ENCODE measurements around the gene SLC26A6.

The SLC26A6 gene, protein sequence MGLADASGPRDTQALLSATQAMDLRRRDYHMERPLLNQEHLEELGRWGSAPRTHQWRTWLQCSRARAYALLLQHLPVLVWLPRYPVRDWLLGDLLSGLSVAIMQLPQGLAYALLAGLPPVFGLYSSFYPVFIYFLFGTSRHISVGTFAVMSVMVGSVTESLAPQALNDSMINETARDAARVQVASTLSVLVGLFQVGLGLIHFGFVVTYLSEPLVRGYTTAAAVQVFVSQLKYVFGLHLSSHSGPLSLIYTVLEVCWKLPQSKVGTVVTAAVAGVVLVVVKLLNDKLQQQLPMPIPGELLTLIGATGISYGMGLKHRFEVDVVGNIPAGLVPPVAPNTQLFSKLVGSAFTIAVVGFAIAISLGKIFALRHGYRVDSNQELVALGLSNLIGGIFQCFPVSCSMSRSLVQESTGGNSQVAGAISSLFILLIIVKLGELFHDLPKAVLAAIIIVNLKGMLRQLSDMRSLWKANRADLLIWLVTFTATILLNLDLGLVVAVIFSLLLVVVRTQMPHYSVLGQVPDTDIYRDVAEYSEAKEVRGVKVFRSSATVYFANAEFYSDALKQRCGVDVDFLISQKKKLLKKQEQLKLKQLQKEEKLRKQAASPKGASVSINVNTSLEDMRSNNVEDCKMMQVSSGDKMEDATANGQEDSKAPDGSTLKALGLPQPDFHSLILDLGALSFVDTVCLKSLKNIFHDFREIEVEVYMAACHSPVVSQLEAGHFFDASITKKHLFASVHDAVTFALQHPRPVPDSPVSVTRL

DNA sequence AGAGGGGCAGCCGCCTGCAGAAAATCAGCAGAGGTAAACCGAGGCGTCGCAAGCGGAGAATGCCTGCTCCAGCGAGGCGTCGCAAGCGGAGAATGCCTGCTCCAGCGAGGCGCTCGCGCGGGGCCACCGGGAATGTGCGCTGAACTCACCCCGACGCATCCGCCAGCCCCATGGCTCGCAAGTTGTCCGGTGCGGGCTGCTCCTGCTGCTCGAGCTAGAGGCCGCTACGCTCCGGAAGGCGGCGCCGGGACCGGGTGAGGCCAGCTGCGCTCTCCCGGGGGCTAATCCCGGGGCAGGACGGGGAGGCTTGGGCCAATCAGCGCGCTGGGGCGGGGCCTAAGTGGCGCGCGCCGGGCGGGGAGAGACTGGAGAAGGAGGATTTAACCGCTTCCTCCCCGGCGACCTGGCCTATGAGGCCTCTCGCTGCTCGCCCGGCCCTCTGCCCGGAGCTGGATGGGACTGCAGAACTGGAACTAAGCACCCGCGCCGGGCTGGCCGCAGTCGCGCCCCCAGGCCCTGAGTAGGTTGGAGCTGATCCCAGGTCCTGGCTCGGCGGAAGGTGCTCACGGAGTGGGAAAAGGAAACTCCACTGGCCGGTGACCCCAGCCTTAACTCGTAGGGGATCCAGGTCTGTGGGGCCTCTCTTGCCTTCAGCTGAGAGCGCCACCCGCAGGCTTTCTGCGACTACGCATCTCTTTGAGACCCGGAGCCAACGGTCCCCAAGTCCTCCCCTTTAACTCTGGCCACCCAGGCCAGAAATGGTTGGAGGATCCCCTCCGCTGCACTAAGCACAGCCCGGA, at the start of gene SLC26A6:
SLC26A6 (minus strand) TSS at position 240 of the 800 bp plus-strand sequence; CDS start at position 172, 68 bp downstream.
- peak; percentile 77 for FAIRE-seq

DNA sequence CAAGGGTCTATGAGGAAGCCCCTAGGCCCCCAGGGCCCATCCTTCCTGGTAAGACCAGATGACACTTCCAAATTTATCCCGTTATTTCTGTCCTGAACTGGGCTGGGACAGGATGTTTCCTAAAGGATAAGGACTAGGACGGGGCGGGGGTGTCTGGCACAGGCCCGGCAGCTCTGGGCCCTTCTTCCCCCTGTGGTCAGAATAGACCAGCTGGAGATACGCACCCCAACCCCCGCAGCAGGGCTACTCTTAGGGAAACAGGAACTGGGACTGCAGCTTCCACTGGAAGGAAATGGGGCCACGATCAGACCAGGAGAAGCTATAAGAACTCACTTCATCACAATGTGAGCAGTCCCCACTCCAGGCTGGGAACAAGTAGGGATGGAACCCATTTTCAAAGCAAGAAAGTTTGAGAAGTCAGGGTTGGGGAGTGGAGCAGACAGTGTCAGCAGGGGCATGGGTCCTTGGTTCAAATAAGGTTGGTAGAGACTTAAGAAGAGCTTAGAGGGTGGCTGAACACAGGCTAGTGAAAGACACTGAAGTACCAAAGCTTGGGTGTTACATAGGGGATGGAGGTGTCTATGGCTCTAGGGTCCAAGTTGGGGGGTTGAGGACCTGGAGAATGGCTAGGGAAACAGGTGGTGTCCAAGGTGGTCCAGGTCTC, 49.4 kb upstream of the SLC26A6 start:
- DNase-seq (ENCODE audit: low spot score) = no peak
- FAIRE-seq = no peak

More for the DNA sequence above, at the start of gene SLC26A6:
- DNase-seq (ENCODE audit: low spot score) = peak; percentile 87

DNA sequence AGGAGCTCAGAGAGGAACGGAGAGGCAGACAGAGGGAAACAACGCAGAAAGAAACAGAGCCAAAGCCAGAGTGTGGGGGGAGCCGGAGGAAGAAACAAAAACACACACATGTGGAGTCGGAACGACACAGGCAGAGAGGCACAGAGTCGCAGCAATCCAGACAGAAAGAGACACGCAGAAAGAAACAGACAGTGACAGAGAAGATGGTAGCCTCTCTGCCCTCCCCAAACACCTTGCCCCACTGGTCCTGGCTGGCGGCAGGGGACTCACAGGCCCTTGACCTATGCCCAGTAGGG, 48.7 kb upstream of the SLC26A6 start:
- DNase-seq (ENCODE audit: low spot score) (no peak), FAIRE-seq (no peak)

DNA sequence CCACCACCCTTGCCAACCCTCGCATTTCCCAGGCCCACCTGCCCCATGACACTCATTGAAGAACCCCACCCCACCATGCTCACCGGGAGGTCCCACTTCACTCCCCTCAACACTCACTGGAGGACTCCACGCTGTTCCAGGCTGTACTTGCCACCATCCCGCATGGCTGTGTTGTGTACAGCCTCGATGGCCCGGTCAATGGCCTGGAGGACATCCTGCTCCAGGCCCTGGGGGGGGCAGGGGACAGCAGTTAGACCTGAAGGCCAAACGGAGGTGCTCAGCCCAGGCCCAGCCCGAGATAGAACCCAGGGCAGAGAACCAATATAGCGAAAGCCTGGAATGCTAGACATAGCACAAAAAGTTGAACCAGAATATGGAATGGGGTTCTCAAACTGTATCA, 47.5 kb upstream of the SLC26A6 start:
- FAIRE-seq (no peak), DNase-seq (ENCODE audit: low spot score) (no peak)

DNA sequence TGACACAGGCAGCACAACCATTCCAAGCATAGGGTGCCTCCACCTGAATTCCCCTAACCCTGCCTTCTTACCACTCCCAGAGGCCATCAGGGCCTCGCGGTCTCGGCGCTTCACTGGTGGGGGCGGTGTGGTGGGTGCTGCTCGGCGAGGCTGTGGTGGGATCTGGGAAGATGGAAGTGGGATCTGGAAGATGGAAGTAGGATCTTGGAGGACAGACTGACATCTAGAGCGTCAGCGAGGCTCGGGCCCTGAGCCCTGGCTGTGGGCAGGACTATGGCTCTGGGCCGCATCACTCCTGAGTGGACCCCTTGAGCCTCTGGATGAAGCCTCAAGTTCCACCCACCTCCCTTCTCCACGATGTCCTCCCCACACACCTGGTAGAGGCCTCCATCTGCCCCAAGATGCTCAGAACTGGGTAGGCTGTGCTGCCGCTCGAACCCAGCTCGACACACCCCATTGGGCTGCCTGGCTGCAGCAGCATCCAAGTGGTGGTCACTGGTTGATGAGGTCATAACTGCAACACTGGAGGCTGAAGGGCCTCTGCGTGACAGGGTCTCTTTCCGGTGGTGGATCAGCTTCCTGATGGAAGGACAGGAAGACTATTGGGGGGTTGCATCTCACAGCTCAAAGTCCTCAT, 46.8 kb upstream of the SLC26A6 start:
- FAIRE-seq = no peak
- DNase-seq (ENCODE audit: low spot score) = no peak

DNA sequence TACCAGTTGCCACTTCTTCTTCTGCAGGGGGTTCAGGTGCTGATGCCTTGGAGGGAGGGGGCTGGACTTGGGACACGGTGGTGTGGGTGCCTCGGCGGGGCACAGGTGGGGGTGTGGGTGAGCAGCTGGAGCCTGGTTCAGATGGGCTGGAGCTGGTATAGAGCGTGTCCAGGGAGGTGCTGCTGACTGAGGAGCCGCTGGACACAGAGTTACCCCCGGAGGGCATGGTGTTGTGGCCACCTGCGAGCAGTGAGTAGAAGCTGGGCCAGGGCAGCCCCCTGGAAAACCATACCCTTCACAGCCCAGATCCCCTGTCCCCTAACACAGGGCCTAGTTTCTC, 46.2 kb upstream of the SLC26A6 start:
- DNase-seq (ENCODE audit: low spot score) = no peak
- no peak for FAIRE-seq

DNA sequence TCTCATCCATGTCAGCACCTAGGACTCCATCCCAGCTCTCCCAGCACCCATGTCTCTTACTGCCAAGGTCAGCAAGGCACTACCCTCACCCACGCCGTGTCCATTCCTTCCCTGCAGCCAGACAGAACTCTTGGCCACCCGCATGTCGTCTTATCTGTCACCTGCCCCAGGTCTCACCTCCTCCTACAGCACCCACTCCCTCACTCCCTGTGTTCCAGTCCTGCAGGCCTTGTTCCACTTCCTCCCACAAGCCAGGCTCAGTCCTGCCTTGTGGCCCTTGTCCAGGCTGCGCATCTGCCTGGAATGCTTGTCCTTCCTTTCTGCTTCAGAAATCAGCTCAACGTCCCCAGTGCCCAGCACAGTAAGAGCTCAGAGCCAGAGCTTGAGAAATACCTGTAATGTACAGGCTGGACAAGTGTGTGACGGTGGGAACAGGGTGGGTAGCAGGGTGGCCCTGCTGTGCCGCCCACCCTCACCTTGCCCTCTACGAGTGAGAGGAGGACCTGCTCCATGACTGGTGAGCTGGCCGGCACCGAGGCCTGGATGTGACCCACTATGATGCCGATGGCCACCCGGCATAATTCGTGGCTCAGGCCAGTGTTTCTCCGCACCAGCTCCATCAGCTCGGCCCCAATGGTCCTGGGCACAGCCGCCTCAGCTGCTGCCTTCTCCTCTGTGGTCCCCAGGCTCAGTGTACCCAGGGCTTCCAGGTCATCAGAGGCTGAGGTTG, 45.7 kb upstream of the SLC26A6 start:
- FAIRE-seq (no peak), DNase-seq (ENCODE audit: low spot score) (no peak)

DNA sequence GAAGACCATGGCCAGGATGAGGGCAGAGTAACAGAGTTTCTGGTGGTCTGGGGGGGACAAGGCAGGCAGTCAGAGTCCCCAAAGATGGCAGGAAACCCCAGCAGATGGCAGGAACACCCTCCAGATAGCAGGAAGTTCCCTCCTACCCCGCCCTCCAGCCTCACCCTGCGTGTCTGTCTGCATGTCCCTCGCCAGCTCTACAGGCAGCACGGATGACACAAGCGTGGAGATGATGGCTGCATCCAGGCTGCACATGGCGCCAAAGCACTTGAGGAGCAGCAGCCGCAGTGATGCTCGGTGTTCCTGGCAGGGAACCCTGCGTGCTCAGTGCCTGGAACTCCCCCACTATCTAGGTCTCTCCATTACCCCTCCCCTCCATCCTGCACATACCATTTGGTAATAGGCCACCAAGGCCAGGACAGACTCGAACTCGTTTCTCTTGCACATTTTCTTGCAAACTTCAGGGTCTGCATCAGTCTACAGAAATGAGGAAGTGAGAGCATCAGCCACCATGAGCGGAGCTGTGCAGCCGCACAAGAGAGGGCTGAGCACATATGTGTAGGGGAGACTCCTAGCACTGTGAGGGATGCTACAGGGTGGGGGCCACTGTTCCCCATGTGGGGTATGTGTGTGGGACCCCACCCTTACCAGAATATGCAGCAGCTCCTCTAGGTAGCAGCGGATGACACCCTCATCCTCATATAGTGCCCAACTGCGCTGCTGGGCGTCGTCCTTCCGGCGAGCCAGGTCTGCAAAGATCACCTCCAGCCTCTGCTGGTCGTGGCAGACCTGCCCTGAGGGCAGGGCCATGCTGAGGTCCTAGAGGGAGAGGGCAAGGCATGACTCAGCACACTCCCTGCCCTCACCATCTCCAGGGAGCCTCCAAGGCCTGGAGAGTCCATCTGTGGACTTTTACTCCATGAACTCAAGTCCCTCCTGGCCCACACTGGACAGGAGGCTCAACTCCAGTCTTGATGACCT, 44.4 kb upstream of the SLC26A6 start:
- no peak for DNase-seq (ENCODE audit: low spot score)
- FAIRE-seq = no peak

DNA sequence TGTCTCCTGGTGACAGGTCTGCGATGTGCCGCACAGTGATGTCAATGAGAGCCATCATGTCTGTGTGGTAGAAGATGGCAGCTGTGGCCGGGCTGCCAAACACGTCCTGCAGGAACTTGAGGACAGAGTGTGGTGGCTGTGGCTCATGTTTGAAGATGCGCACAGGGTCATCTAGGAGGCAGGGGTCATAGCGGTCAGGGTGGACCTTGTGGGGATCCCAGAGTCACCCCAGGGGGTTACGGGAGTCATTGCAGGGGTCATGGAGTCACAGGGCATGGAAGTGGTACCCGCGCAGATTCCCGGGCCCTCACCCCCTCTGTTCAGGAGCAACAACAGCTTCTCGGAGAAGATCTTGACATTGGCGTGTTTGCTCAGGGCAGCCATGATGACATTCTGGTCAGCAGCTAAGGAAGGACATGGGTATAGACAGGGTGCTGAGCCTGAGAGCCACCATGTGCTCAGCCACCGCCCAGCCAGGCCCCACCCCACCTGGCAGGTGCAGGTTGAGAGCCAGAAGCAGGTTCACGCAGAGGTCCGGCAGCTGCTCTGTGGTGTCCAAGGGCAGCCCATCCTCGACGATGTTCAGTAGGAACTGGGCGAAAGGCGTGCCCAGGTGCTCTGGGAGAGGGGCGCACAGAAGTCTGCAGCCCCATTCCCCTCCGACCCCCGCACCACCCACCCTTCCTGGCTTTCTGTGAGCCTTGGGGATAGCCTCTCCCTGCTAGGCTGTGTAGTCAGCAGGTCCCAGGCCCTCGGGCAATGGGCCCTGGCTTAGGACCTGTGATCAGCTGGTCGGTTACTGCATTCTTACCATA, 43.5 kb upstream of the SLC26A6 start:
- no peak for DNase-seq (ENCODE audit: low spot score)
- FAIRE-seq = no peak

DNA sequence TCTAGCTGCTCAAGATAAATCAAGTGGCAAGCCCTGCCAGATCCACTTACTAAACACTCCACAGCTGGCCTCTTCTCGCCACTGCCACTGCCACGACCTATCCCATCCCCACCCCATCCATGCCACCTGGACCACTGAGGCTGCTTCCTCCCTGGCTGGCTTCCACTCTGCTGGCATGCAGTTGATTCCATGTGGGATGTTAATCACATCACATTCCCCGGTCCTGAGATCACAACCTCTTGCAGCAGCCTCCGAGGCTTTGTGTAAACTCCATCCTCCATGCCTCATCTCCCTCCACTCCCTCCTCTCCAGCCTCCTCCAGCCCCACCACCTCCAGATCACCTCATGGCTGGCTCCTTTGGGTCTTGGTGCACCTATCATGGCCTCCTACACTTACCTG, 42.8 kb upstream of the SLC26A6 start:
- no peak for DNase-seq (ENCODE audit: low spot score)
- no peak for FAIRE-seq

DNA sequence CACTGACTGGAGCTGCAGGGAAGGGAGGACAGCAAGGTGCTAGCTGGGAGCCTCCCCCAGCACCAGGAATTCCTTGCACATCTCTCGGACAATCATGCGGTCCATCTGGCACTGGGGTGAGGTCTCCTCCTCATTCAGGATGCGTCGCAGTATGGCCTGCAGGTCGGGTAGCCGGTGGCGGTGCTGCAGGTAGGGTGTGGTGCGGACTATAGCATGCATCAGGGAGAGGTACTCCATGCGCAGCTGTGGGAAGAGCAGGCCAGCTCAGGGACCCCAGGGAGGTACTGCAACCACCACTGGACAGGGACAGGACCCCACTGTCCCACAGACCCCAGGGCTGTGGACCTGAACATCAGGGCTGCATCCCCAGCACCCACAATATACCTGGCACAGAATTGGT, 39.2 kb upstream of the SLC26A6 start:
- FAIRE-seq = no peak
- no peak for DNase-seq (ENCODE audit: low spot score)

DNA sequence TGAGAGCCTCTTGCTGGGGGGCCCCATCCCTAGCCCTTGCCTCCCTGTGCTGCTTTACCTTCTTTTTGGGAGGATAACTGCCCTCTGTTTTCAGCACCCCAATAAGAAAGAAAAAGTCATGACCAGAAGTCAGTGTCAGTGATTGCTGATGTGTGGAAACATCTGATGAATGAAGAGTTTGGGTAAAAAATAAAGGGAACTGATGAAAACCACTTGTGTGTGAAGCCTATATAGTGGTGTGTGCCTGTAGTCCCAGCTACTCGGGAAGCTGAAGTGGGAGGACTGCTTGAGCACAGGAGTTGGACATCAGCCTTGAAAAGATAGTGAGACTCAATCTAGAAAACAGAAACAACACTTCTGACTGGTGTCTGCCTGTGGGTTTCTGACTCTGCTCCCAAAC, 37.3 kb upstream of the SLC26A6 start:
- DNase-seq (ENCODE audit: low spot score) (no peak), FAIRE-seq (no peak)

DNA sequence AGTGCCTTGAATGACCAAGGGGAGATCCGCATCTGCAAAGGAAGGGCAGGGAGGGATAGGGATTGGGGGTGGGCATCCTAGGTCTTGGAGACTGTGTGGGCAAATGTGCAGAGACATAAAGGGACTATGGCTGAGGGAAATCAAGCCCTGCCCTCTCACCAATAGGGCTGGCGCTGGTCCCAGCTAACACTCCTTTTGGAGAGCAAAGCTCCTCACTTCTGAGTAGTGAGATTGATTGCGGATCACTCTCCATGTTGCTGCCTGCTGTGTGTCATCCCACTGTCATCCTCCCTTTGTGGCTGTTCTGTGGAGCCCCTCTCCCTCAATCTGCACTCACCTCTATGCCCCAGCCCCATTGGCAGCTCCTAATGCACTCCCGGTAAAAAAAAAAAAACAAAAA, 29.7 kb upstream of the SLC26A6 start:
- no peak for DNase-seq (ENCODE audit: low spot score)
- FAIRE-seq = no peak

DNA sequence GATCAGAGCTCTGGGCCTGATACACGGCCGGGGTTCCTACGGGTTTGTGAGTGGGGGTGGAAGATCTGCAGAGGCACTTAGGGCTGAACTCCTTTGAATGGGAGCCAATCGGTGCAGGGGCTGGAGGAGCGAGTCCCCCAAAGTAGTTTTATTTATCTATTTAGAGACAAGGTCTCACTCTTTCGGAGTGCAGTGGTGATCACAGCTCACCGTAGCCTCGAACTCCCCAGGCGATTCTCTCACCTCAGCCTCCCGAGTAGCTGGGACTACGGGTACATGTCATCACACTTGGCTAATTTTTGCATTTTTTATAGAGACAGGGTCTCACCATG, 29.0 kb upstream of the SLC26A6 start:
- DNase-seq (ENCODE audit: low spot score) (no peak), FAIRE-seq (no peak)

DNA sequence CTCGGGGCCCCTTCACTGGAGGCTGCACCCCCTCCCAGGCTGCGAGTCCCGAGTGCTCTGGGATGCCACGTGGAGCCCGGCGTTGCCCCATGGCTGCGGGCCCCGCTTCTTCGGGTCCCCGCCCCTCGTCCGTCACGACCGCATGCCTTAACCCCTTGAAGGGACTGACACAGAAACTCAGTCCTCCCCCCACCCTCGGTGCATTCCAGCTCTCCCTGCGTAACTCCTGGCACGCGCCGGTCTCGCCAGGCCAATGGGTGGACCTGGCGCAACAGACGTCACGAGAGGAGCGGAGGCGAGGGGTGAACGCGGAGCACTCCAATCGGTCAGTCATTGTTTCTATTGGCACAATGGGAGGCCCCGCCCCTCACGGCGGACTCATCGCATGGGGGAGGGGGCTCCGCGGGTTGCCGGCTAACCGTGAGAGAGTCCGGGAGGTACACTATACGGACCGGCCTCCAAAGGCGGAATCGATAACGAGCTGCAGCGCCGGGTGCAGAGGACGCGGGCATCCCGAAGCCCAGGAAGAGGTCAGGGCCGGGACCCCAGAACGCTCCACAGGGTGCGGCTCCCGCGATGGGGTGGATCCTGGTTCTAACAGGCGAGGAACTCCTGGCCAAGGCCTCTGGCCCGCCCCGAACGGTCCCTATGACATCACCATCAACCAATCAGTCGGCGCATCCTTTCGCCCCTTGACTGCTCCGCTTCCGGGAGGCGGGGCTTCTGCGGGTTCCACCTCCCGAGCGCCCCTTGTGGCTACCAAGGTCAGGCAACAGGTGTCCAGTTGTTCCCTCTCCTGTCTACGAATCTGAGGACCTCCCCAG, 28.4 kb upstream of the SLC26A6 start:
- peak; percentile 90 for DNase-seq (ENCODE audit: low spot score)
- peak; percentile 84 for FAIRE-seq

DNA sequence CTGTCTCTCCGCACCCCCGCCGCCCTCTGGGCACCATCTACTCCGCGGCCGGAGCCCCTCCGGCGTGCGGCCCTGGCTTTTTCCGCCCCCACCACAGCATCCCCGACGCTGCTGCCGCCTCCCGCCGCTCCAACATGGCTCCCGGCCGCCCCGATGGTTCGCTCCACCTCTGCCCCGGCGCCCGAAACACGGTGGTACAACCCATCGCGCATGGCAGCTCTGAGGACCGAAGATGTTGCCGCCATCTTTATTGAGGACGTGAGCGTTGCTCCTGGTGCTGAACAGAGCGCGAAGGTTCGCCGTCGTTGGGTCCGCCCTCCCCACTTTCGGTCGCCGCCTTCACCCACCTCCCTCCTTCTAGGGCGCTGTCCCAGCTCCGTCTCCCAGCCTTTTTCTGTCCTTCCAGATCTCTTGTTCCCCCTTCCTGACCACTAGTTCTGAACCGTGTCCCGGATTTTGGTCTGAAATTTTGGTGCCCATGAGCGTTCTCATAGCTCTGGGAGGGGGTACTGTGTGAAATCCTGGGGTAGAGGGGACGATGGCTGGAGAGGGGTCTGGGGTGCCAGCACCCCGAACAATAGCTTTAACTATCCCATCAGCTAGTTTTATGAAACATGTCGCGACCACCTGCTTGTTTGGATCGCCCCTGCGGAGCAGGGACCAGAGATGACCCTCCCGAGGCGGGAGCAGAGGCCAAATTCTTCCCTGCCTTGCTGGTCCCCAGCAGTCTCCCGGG, 27.7 kb upstream of the SLC26A6 start, which contains the start of gene CELSR3:
CELSR3 (minus strand) TSS at position 134 of the 736 bp plus-strand sequence. CDS start 252 bp downstream, outside the sequence.
- FAIRE-seq = no peak
- DNase-seq (ENCODE audit: low spot score) = peak; percentile 4

Data from RCC 7860 (cell line).